CD4-positive, CD25-positive, alpha-beta regulatory T cell (primary cell): ENCODE data around the gene AVP. TPM values are rescaled to one million over a fixed set of nuclear protein-coding genes. Genes with fewer than 3 reads are reported as not detected.
A peak's percentile ranks its signal among the peaks of the same experiment; 100 is the strongest.
"Not testable (repeated sequence)": the region's sequence is repeated elsewhere in the genome, so short reads cannot be mapped to it uniquely, and the experiment has no call there.

Experiments
- ATAC-seq, 2 donors: fragments of 150-1000 bp; cut with Tn5 transposase; one replicate each; pipeline ENCODE4 v1.10.0; 2021; ENCODE audit warnings: low read depth in 2 of 2, moderate number of reproducible peaks in 2 of 2, moderate library complexity in 1 of 2
- DNase-seq, 3 donors: peaks; one replicate each; pipeline versions ENCODE4 v3.0.0 to v3.0.0-alpha.2; 2012 to 2022; ENCODE audit warnings: mixed read lengths in 1 of 3
- H3K27ac ChIP-seq: one replicate; pipeline ENCODE4 v1.7.0; 2013; ENCODE audit warnings: mild to moderate bottlenecking, low read length; ENCODE audit not compliant: insufficient read depth, poor library complexity, severe bottlenecking
- H3K27me3 ChIP-seq: one replicate; pipeline ENCODE4 v1.7.0; 2013; ENCODE audit warnings: low read length; ENCODE audit not compliant: control insufficient read depth, insufficient read depth
- H3K36me3 ChIP-seq: one replicate; pipeline ENCODE4 v1.7.0; 2013; ENCODE audit warnings: mild to moderate bottlenecking, low read length, moderate library complexity; ENCODE audit not compliant: control insufficient read depth, insufficient read depth
- H3K4me1 ChIP-seq: 2 replicates; pipeline ENCODE4 v1.7.0; 2013; ENCODE audit warnings: mild to moderate bottlenecking, low read length; ENCODE audit not compliant: insufficient read depth, control insufficient read depth, poor library complexity, severe bottlenecking
- H3K4me3 ChIP-seq: one replicate; pipeline ENCODE4 v1.7.0; 2013; ENCODE audit warnings: low read depth, mild to moderate bottlenecking, low read length, moderate library complexity
- H3K9me3 ChIP-seq, 2 experiments: 1 replicate in 1 of 2; 2 replicates in 1 of 2; pipeline ENCODE4 v1.7.0; 2013; ENCODE audit warnings: low read length in 2 of 2, mild to moderate bottlenecking in 1 of 2, moderate library complexity in 1 of 2; ENCODE audit not compliant: control insufficient read depth in 2 of 2
- H3K27ac Mint-ChIP-seq, 3 donors: one replicate each; pipeline ENCODE4 v1.8.0; 2020 to 2022; ENCODE audit warnings: mild to moderate bottlenecking in 3 of 3, mixed read lengths in 3 of 3, moderate library complexity in 2 of 3
- H3K27me3 Mint-ChIP-seq: one replicate; pipeline ENCODE4 v1.8.0; 2022; ENCODE audit warnings: mild to moderate bottlenecking, mixed read lengths
- H3K36me3 Mint-ChIP-seq: one replicate; pipeline ENCODE4 v1.8.0; 2020; ENCODE audit warnings: mixed read lengths
- H3K4me1 Mint-ChIP-seq, 4 donors: one replicate each; pipeline ENCODE4 v1.8.0; 2020 to 2022; ENCODE audit warnings: mixed read lengths in 4 of 4, mild to moderate bottlenecking in 1 of 4
- H3K4me3 Mint-ChIP-seq, 4 donors: one replicate each; pipeline ENCODE4 v1.8.0; 2020 to 2022; ENCODE audit warnings: mild to moderate bottlenecking in 4 of 4, mixed read lengths in 4 of 4, moderate library complexity in 3 of 4
- H3K9me3 Mint-ChIP-seq, 7 donors: one replicate each; pipeline ENCODE4 v1.8.0; 2020 to 2022; ENCODE audit warnings: mixed read lengths in 7 of 7, mild to moderate bottlenecking in 3 of 7, moderate library complexity in 2 of 7
- polyA plus RNA-seq, 4 donors: library from polyadenylated mRNA; unstranded; fragments of 300-500 nt; fragmentation: Illumina TruSeq; gene quantifications; one replicate each; pipeline ENCODE4 v1.2.3, GENCODE V29; 2021
- total RNA-seq: library from RNA; stranded (reverse); gene quantifications from one replicate; pipeline ENCODE4 v1.2.3, GENCODE V29; 2022

AVP gene
- total and polyA plus RNA-seq, 5 donors from 2014 or later, result 1.4 TPM; not detected in 4

DNA sequence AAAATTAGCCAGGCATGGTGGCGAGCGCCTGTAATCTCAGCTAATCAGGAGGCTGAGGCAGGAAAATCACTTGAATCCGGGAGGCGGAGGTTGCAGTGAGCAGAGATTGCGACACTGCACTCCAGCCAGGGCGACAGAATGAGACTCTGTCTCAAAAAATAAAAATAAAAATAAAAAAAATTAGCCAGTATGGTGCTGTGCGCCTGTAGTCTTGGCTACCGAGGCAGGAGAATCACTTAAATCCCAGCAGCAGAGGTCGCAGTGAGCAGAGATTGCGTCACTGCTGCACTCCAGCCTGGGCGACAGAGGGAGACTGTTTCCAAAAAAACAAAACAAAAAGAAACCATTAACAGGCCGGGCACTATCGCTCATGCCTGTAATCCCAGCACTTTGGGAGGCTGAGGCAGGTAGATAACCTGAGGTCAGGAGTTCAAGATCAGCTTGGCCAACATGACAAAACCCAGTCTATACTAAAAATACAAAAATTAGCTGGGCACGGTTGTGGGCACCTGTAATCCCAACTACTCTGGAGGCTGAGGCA lies 33.4 kb upstream of the AVP start:
- not testable (repeated sequence) for H3K9me3 Mint-ChIP-seq, H3K27me3 ChIP-seq, H3K27me3 Mint-ChIP-seq, H3K9me3 ChIP-seq, H3K4me3 ChIP-seq, H3K27ac ChIP-seq
- H3K4me1 ChIP-seq, result peaks cover 30% of the 10 kb centered on the region
- Mint-ChIP-seq H3K27ac (peak overlapping the region; percentile 58 to 89 (median 79)), H3K36me3 (peaks cover 28% of the 10 kb centered on the region), H3K4me1 (peaks cover 13 to 49% (median 30%) of the 10 kb centered on the region in 4 donors), H3K4me3 (peak overlapping the region in 3 of 4 donors; percentile 33 to 62 (median 60))
- DNase-seq (peak; percentile 19 to 77 (median 60)), ATAC-seq (peak; percentile 43 to 44)
- peaks cover 15% of the 10 kb centered on the region for H3K36me3 ChIP-seq

DNA sequence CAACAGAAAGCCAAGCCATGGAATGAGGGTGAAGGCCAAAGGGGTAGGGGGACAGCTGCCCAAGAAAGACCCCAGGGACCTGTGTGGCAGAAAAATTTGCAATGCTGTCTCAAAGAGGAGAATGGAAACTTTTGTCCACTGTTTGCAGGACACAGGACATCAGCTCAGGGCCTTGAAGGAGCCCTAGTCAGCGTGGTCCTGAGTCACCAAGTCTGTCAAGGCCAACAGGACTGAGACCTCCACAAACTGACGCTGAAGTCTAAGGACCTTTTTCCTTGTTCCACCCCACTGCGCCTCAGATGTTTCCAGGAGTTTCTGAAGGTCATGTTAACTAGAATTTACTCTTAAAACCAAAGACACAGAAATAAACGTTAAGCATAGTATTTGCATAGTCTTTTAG lies 31.8 kb upstream of the AVP start:
- Mint-ChIP-seq H3K4me1 (peaks cover 9 to 36% (median 22%) of the 10 kb centered on the region in 4 donors), H3K36me3 (peaks cover 26% of the 10 kb centered on the region), H3K27ac (peak overlapping the region in 2 of 3 donors; percentile 11 to 38), H3K27me3 (no peaks in the 10 kb centered on the region), H3K9me3 (no peaks in the 10 kb centered on the region), H3K4me3 (no peak overlapping the region)
- Histone ChIP-seq H3K27ac (no peak overlapping the region), H3K4me3 (no peak overlapping the region), H3K4me1 (peaks cover 14% of the 10 kb centered on the region), H3K27me3 (no peaks in the 10 kb centered on the region), H3K36me3 (peaks cover 11% of the 10 kb centered on the region), H3K9me3 (no peaks in the 10 kb centered on the region)
- ATAC-seq (no peak), DNase-seq (no peak)

GRCh38 chr20:3115190-3116107 lies 30.9 kb upstream of the AVP start:
- H3K27me3 Mint-ChIP-seq, result no peaks in the 10 kb centered on the region
- Histone ChIP-seq H3K36me3 (peaks cover 8% of the 10 kb centered on the region), H3K4me3 (no peak overlapping the region), H3K27ac (no peak overlapping the region), H3K9me3 (no peaks in the 10 kb centered on the region), H3K27me3 (no peaks in the 10 kb centered on the region), H3K4me1 (peaks cover 5% of the 10 kb centered on the region)
- H3K4me1 Mint-ChIP-seq, result peaks cover 2 to 29% (median 15%) of the 10 kb centered on the region in 4 donors
- H3K9me3 Mint-ChIP-seq, result no peaks in the 10 kb centered on the region
- no peak overlapping the region for H3K4me3 Mint-ChIP-seq
- peak; percentile 34 to 54 for ATAC-seq
- peak overlapping the region in 1 of 3 donors; percentile 38 for H3K27ac Mint-ChIP-seq
- H3K36me3 Mint-ChIP-seq, result peaks cover 25% of the 10 kb centered on the region
- DNase-seq, result peak in 2 of 3 donors; percentile 44 to 62

GRCh38 chr20:3111995-3112394 lies 27.5 kb upstream of the AVP start:
- H3K4me3 ChIP-seq, result no peak overlapping the region
- H3K9me3 ChIP-seq, result no peaks in the 10 kb centered on the region
- no peak overlapping the region for H3K4me3 Mint-ChIP-seq
- DNase-seq (no peak), ATAC-seq (no peak)
- H3K4me1 ChIP-seq, result peaks cover 5% of the 10 kb centered on the region
- H3K36me3 Mint-ChIP-seq, result peaks cover 25% of the 10 kb centered on the region
- no peaks in the 10 kb centered on the region for H3K27me3 Mint-ChIP-seq
- no peak overlapping the region for H3K27ac ChIP-seq
- H3K27ac Mint-ChIP-seq, result no peak overlapping the region
- H3K4me1 Mint-ChIP-seq, result peaks cover 3 to 14% (median 7%) of the 10 kb centered on the region in 4 donors
- peaks cover 15% of the 10 kb centered on the region for H3K36me3 ChIP-seq
- H3K27me3 ChIP-seq, result no peaks in the 10 kb centered on the region
- H3K9me3 Mint-ChIP-seq, result no peaks in the 10 kb centered on the region

DNA sequence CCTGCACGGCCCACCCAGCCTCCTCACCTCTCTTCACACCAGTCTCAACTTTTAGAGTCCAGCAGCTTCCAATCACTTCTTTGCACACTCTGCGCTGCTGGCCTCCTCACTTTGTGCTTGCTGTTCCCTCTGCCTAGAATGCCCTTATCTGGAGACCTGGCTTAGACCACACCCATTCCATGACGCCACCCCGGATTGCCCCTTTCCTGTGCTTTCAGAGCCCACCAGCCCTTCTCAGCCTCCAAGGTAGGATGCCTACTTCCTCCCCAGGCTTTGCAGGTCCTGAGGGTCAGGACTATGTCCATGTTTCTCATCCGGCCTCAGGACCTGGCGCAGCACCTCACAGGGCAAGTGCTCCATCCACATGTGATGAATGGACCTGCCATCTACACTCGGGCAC lies 27.0 kb upstream of the AVP start:
- no peaks in the 10 kb centered on the region for H3K9me3 Mint-ChIP-seq
- H3K27ac Mint-ChIP-seq, result peak overlapping the region; percentile 36 to 86 (median 81)
- H3K4me3 Mint-ChIP-seq, result no peak overlapping the region
- DNase-seq, result no peak
- H3K4me3 ChIP-seq, result no peak overlapping the region
- no peaks in the 10 kb centered on the region for H3K27me3 ChIP-seq
- H3K36me3 Mint-ChIP-seq, result peaks cover 25% of the 10 kb centered on the region
- no peaks in the 10 kb centered on the region for H3K27me3 Mint-ChIP-seq
- peaks cover 15% of the 10 kb centered on the region for H3K36me3 ChIP-seq
- no peak for ATAC-seq
- H3K9me3 ChIP-seq, result no peaks in the 10 kb centered on the region
- H3K4me1 ChIP-seq, result peaks cover 5% of the 10 kb centered on the region
- no peak overlapping the region for H3K27ac ChIP-seq
- peaks cover 3 to 14% (median 7%) of the 10 kb centered on the region in 4 donors for H3K4me1 Mint-ChIP-seq

GRCh38 chr20:3109350-3110302 lies 25.1 kb upstream of the AVP start:
- DNase-seq (no peak), ATAC-seq (no peak)
- Histone ChIP-seq H3K9me3 (no peaks in the 10 kb centered on the region), H3K27ac (no peak overlapping the region), H3K4me3 (no peak overlapping the region), H3K27me3 (no peaks in the 10 kb centered on the region), H3K36me3 (peaks cover 15% of the 10 kb centered on the region), H3K4me1 (no peaks in the 10 kb centered on the region)
- Mint-ChIP-seq H3K27ac (no peak overlapping the region), H3K36me3 (peaks cover 22% of the 10 kb centered on the region), H3K4me1 (peaks cover 3 to 11% (median 5%) of the 10 kb centered on the region in 4 donors), H3K4me3 (no peak overlapping the region), H3K9me3 (no peaks in the 10 kb centered on the region), H3K27me3 (no peaks in the 10 kb centered on the region)

DNA sequence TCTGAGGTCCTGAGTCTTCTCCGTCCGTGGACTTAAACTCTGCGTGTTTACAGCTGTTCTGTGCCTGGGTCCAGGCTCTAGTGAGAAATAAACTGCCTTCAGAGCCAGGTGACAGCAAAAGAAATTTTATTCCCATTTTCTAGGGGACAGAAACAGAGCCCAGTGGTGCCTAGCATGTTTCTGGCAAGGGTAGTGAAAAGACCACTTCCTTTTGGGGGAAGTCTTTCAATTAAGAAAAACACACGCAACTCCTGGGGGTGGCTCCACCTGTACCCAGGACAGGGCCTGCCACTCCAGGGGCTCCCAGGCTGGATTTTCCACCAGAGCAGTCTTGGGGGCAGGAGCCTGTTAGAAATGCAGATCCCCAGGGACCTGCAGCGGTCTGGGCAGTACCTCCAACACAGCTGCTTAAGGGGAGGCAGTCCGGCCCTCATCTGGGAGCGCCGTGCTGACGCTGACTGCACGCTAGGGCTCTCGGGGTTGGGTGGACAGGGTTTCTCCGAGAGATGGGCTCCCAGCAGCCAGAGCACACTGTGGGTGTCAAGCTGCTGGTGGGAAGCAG lies 23.0 kb upstream of the AVP start:
- DNase-seq (no peak), ATAC-seq (no peak)
- Mint-ChIP-seq H3K4me1 (peaks cover 8 to 16% (median 9%) of the 10 kb centered on the region in 4 donors), H3K27me3 (no peaks in the 10 kb centered on the region), H3K4me3 (no peak overlapping the region), H3K9me3 (no peaks in the 10 kb centered on the region), H3K36me3 (peaks cover 9% of the 10 kb centered on the region), H3K27ac (no peak overlapping the region)
- Histone ChIP-seq H3K27me3 (no peaks in the 10 kb centered on the region), H3K4me1 (peaks cover 3% of the 10 kb centered on the region), H3K27ac (no peak overlapping the region), H3K4me3 (no peak overlapping the region), H3K9me3 (no peaks in the 10 kb centered on the region), H3K36me3 (peaks cover 7% of the 10 kb centered on the region)
